Activated T-helper 2 cell treated with anti-CD3 and anti-CD28 coated beads, Interferon-gamma antibody, Interleukin-2, Interleukin-4, amounts not matched to agents 10 μg/mL and 5 μg/mL and 100 μg/mL, durations not matched to agents 14 hours and 24 hours and 36 hours (primary cell): Measurements from ENCODE around the gene UBR3. TPM values are rescaled to one million over a fixed set of nuclear protein-coding genes. Genes with fewer than 3 reads are reported as not detected.
"Not testable (repeated sequence)": the region's sequence is repeated elsewhere in the genome, so short reads cannot be mapped to it uniquely, and the experiment has no call there.

ENCODE experiments used
- DNase-seq: peaks from one replicate; pipeline ENCODE4 v3.0.0; 2021; ENCODE audit warnings: low spot score
- H3K27ac Mint-ChIP-seq: one replicate; pipeline ENCODE4 v1.8.0; 2021; ENCODE audit warnings: mixed read lengths
- H3K27me3 Mint-ChIP-seq: one replicate; pipeline ENCODE4 v1.8.0; 2021; ENCODE audit warnings: low read depth, mixed read lengths
- H3K36me3 Mint-ChIP-seq: one replicate; pipeline ENCODE4 v1.8.0; 2021; ENCODE audit warnings: low read depth, mixed read lengths
- H3K4me1 Mint-ChIP-seq: one replicate; pipeline ENCODE4 v1.8.0; 2021; ENCODE audit warnings: low read depth, mixed read lengths
- H3K4me3 Mint-ChIP-seq: one replicate; pipeline ENCODE4 v1.8.0; 2021; ENCODE audit warnings: low read depth, mild to moderate bottlenecking, moderate library complexity, mixed read lengths
- H3K9me3 Mint-ChIP-seq: one replicate; pipeline ENCODE4 v1.8.0; 2021; ENCODE audit warnings: mixed read lengths
- intact Hi-C: fragments of 100-400 bp; cut with micrococcal nuclease; formaldehyde crosslinking; loops from one replicate; pipeline ENCODE4 v1.15.1; 2023
- total RNA-seq: library from RNA; stranded (reverse); gene quantifications from 2 replicates; pipeline ENCODE4 v1.2.3, GENCODE V29; 2022

UBR3 gene
- total RNA-seq, 1 donor from 2014 or later = 30.7 TPM

DNA sequence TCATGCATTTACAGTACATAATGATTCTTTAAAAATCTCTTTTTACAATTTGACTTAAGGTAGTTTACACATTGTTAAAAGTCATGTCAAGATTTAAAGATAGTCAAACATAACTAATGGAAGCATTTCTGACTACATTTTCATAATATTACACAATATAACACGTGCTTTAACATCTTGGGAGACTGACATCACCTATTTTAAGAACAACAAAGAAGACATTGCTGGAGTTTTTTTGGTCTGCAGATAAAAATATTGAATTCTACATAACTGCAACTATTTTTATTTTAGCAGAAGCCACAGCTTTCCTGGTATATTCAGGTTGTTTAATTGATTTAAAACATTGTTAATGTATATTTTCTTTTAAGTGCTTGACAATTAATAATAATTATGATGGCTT lies 65.7 kb downstream of the UBR3 start:
- H3K9me3 Mint-ChIP-seq = no peaks in the 10 kb centered on the region
- intact Hi-C loops = no loop called here

DNA sequence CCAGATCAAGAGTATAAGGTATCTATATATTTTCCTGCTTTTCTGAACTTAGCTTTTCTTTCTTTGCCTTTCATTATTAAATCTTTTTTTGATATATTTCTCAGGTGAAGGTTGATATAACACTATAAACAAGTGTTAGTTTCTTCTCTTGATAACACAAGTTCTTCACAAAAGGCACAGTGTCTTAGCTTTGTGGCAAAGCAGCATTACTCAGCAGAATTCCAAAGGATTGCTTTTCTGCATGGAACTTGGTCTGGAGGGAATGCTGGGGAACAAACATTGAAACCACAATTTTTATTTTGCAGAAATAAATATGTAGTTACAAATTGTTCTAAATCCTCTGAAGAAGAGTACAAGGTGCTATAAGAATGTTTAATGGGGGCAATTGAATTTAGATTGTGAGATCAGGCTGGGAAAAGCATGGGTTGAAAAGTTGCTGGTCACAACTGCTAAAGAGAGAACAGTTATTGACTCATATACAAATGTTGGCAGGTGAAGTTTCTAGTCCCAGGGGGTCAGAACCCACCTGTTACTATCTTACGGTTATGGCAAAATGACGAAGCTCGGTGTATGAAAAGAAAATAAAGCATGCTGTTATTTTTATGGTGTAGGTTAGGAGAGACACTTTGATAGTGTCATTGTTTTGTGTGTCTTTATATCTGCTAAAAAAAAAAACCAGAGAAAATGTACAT lies 68.2 kb downstream of the UBR3 start:
- no peak for DNase-seq
- no peaks in the 10 kb centered on the region for H3K9me3 Mint-ChIP-seq
- H3K4me1 Mint-ChIP-seq = peaks cover 3% of the 10 kb centered on the region
- H3K36me3 Mint-ChIP-seq = peaks cover 21% of the 10 kb centered on the region
- intact Hi-C loops = no loop called here
- H3K27ac Mint-ChIP-seq = no peak overlapping the region
- H3K4me3 Mint-ChIP-seq = no peak overlapping the region
- H3K27me3 Mint-ChIP-seq = no peaks in the 10 kb centered on the region

More for the DNA sequence above, 65.7 kb downstream of the UBR3 start:
- Mint-ChIP-seq H3K36me3 (peaks cover 12% of the 10 kb centered on the region), H3K4me1 (no peaks in the 10 kb centered on the region), H3K4me3 (no peak overlapping the region), H3K27ac (no peak overlapping the region), H3K27me3 (no peaks in the 10 kb centered on the region)
- DNase-seq = no peak

DNA sequence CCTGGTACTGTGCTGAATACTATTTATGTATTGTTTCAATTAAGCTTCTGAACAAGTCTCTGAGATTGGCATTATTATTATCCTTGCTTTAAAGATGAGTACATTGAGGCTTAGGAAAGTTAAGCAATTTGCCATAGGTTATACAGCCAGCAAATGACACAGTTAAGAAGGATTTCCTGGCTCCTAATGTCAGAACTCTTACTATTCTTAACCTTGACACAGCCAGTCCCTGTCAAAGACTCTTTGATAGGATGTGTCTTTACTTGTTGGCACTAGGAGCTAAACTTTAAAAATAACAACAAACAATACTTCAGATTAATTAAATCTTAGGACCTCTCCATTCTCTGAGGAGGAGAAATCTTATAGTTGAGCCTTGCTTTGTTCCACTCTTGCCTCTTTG lies 70.6 kb downstream of the UBR3 start:
- H3K36me3 Mint-ChIP-seq = peaks cover 31% of the 10 kb centered on the region
- intact Hi-C loops = no loop called here

DNA sequence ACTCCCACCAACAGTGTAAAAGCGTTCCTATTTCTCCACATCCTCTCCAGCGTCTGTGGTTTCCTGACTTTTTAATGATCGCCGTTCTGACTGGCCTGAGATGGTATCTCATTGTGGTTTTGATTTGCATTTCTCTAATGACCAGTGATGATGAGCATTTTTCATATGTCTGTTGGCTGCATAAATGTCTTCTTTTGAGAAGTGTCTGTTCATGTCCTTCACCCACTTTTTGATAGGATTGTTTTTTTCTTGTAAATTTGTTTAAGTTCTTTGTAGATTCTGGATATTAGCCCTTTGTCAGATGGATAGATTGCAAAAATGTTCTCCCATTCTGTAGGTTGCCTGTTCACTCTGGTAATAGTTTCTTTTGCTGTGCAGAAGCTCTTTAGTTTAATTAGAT lies 72.8 kb downstream of the UBR3 start:
- DNase-seq, H3K27ac Mint-ChIP-seq, intact Hi-C loops, H3K4me3 Mint-ChIP-seq, H3K9me3 Mint-ChIP-seq, H3K27me3 Mint-ChIP-seq, H3K4me1 Mint-ChIP-seq: not testable (repeated sequence)
- peaks cover 30% of the 10 kb centered on the region for H3K36me3 Mint-ChIP-seq

More for the DNA sequence above, 70.6 kb downstream of the UBR3 start:
- DNase-seq = no peak
- Mint-ChIP-seq H3K27me3 (no peaks in the 10 kb centered on the region), H3K4me3 (no peak overlapping the region), H3K27ac (no peak overlapping the region), H3K4me1 (peaks cover 3% of the 10 kb centered on the region), H3K9me3 (no peaks in the 10 kb centered on the region)

DNA sequence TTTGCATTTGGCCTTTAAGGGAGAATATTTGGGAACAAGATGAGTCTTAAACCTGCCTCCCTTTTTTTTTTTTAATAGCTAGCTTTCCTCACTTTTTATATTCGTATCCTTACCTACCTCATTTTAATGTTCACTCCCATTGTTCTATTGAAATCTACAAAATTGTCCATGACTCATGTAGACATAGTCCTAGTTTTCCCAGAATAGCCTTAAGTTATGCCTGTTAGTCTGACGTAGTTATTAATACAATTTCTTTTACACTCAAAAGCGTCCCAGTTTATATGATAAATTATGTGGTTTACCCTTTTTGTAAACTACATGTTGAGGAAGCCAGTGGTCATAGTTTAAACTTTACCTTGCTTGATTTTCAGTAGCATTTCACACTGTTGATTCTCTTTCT lies 73.4 kb downstream of the UBR3 start:
- no peaks in the 10 kb centered on the region for H3K27me3 Mint-ChIP-seq
- intact Hi-C loops = no loop called here
- no peaks in the 10 kb centered on the region for H3K9me3 Mint-ChIP-seq
- peaks cover 3% of the 10 kb centered on the region for H3K4me1 Mint-ChIP-seq
- H3K27ac Mint-ChIP-seq = no peak overlapping the region
- peaks cover 24% of the 10 kb centered on the region for H3K36me3 Mint-ChIP-seq
- no peak overlapping the region for H3K4me3 Mint-ChIP-seq
- DNase-seq = no peak

DNA sequence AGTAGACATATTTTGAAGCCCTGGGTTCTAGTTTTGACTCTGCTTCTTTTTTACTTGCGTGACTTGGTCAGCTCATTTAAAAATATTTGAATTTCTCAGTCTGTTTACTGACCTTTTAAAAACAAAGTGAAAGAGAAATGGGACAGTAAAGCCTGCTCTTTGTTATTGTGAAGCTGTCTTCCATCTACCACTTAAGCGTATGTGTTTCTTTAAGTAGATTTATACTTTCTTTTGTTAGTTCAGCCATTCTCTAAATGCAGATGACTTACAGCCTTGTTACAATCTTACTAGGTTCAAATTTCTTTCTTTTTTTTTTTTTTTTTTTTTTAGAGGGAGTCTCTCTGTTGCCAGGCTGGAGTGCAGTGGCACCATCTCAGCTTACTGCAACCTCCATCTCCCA lies 79.5 kb downstream of the UBR3 start:
- Mint-ChIP-seq H3K27me3 (no peaks in the 10 kb centered on the region), H3K9me3 (no peaks in the 10 kb centered on the region)
- intact Hi-C loops = no loop called here

DNA sequence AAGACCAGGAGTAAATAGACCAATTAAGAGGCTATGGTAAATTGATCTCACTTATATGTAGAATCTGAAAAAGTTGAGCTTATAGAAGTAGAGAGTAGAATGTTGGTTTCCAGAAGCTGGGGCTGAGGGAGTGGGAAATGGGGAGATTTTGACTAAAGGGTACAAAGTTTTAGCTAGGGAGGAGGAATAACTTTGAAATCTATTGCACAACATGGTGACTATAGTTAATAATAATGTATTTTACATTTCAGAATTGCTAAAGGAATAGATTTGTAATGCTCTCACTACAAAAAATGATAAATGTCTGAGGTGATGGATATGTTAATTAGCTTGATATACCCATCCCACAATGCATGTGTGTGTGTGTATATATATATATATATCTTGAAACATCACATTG lies 82.1 kb downstream of the UBR3 start:
- Mint-ChIP-seq H3K36me3 (peaks cover 16% of the 10 kb centered on the region), H3K4me3 (no peak overlapping the region), H3K27ac (no peak overlapping the region), H3K9me3 (no peaks in the 10 kb centered on the region), H3K27me3 (no peaks in the 10 kb centered on the region), H3K4me1 (no peaks in the 10 kb centered on the region)
- DNase-seq = no peak
- intact Hi-C loops = no loop called here

More for the DNA sequence above, 79.5 kb downstream of the UBR3 start:
- Mint-ChIP-seq H3K4me1 (no peaks in the 10 kb centered on the region), H3K27ac (no peak overlapping the region), H3K4me3 (no peak overlapping the region), H3K36me3 (peaks cover 19% of the 10 kb centered on the region)
- DNase-seq = no peak

DNA sequence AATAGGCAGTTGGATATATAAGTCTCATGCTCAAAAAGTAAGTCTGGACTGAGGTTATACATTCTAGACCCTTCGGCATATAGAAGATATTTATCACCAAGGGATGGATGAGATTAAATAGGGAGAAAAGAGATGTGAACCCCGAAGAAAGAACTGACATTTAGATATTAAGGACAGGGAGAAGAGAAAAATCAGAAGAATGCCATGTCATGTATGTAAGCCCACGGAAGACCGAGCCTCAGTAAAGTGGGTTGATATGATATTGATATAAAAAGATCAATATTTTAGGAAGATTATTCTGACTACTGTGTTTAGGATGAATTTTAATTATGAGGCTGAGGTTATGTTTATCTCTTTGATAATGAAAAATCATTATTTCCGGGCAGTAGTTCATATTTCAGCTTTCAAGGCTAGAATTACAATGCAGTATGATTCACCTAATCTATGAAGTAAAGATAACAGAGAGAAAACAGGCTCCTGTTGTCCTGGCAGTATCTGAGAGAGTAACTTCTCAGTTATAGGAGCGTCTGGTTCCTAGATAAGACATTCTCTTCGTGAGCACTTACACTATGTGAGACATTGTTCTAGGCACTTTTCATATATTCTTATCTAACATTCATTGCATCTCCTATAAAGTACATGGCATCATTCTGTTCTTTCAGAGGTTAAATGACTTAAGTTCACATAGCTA lies 83.0 kb downstream of the UBR3 start:
- no peaks in the 10 kb centered on the region for H3K4me1 Mint-ChIP-seq

DNA sequence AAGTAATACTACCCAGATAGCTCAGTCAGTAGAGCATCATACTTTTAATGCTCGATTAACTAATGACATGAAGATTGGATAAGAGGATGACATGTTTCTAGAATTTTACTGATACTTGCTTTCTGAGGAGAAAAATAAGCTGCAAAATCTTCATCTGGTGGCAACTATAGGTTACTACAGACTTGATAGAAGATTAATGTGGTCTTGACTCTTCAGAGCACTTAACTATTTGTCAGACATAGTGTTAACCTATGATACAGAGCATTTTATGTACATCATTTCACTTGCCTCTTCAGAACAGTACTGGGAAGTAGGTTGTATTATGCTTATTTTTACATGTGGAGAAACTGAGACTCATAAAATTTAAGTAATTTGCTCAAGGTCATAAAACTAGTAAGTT lies 83.9 kb downstream of the UBR3 start:
- Mint-ChIP-seq H3K27me3 (no peaks in the 10 kb centered on the region), H3K9me3 (no peaks in the 10 kb centered on the region)

More for the DNA sequence above, 83.0 kb downstream of the UBR3 start:
- Mint-ChIP-seq H3K27ac (no peak overlapping the region), H3K4me3 (no peak overlapping the region), H3K9me3 (no peaks in the 10 kb centered on the region), H3K27me3 (no peaks in the 10 kb centered on the region), H3K36me3 (peaks cover 16% of the 10 kb centered on the region)
- DNase-seq = no peak
- intact Hi-C loops = no loop called here

DNA sequence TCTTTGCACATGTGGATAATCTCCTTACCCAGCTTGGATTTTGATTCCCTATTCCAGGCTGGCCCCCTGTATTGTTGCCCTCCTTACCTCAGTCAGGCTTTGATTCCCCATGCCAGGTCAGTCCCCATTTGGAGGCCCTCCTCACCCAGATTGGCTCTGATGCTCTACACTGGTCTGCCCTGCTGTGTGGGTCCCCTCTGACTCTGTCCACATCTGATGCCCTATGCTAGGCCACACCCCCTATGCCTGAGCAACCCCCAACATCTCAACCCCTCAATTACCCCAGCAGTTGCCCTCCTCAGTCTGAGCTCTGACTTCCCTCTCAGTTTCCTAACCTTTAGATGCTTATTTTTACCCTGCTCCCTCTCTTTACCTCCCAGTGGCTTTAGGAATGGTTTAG lies 89.4 kb downstream of the UBR3 start:
- no peaks in the 10 kb centered on the region for H3K27me3 Mint-ChIP-seq
- intact Hi-C loops = no loop called here
- H3K4me3 Mint-ChIP-seq = no peak overlapping the region
- no peak overlapping the region for H3K27ac Mint-ChIP-seq
- peaks cover 18% of the 10 kb centered on the region for H3K36me3 Mint-ChIP-seq
- H3K4me1 Mint-ChIP-seq = no peaks in the 10 kb centered on the region
- no peaks in the 10 kb centered on the region for H3K9me3 Mint-ChIP-seq
- DNase-seq = no peak

More for the DNA sequence above, 83.9 kb downstream of the UBR3 start:
- no peak for DNase-seq
- Mint-ChIP-seq H3K27ac (no peak overlapping the region), H3K4me1 (no peaks in the 10 kb centered on the region), H3K4me3 (no peak overlapping the region), H3K36me3 (peaks cover 16% of the 10 kb centered on the region)
- intact Hi-C loops = no loop called here

DNA sequence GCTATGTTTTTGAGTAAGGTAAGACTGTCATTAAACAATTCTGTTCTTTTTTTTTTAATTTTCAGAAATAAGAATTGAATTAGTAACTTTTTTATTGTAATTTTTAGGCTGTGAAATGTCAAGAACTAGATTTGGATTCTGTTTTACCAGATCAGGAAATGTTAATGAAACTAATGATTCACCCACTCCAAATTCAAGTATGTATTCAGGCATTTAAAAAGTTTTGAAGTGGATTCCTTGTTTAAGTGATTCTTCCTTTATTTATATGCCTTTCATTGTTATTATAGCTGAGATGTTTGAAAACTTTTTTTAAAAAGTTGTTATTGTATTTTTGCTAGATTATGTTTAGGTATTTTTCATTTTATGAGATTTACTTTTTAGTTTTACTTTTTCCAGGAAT lies 96.7 kb downstream of the UBR3 start:
- H3K27me3 Mint-ChIP-seq = no peaks in the 10 kb centered on the region
- H3K4me3 Mint-ChIP-seq = no peak overlapping the region
- H3K9me3 Mint-ChIP-seq = no peaks in the 10 kb centered on the region
- no peaks in the 10 kb centered on the region for H3K4me1 Mint-ChIP-seq
- H3K36me3 Mint-ChIP-seq = peaks cover 4% of the 10 kb centered on the region
- H3K27ac Mint-ChIP-seq = no peak overlapping the region
- DNase-seq = no peak
- intact Hi-C loops = no loop called here

DNA sequence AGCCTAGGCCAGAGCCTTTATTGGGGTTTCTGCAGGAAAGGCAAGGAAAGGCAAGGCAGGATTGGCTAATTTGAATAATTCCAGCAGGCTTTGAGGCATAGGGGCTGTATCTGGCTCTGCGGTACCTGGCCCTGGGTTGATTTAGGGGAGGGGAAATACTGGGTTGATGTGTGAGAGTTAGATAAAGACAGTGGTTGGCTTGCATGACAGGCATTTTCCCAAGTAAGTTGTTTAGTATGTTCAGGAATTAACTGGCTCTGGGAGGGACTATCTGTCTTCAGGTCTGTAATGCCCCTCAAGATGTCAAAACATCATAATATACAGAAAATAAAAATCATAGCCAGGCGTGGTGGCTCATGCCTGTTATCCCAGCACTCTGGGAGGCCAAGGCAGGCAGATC lies 98.7 kb downstream of the UBR3 start:
- intact Hi-C loops = loop anchor here (5.0 kb wide), 1 partner anchor 474 kb away; no protein-coding TSS in a partner anchor
- Mint-ChIP-seq H3K27me3 (no peaks in the 10 kb centered on the region), H3K36me3 (no peaks in the 10 kb centered on the region), H3K4me1 (no peaks in the 10 kb centered on the region), H3K9me3 (no peaks in the 10 kb centered on the region), H3K27ac (no peak overlapping the region), H3K4me3 (no peak overlapping the region)
- DNase-seq = no peak

DNA sequence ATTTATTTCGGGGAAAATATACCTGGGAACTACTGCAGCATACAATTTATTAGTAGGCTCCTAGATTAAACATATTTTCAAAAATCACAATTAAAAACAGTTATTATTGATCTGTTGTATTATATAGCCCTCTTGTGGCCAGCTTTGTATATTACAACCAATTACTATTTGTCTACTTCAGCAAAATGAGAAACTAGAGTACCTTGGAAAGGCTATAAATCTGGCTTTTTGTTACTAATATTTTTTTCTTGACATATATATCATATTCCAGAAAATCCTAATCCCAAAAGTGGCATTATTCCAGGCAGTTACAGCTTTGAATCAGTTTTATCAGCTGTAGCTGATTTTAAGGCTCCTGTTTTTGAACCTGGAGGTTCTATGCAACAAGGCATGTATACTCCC lies 101.2 kb downstream of the UBR3 start:
- Mint-ChIP-seq H3K9me3 (no peaks in the 10 kb centered on the region), H3K36me3 (peaks cover 2% of the 10 kb centered on the region), H3K4me1 (no peaks in the 10 kb centered on the region), H3K4me3 (no peak overlapping the region), H3K27ac (no peak overlapping the region), H3K27me3 (no peaks in the 10 kb centered on the region)
- intact Hi-C loops = loop anchor here (1.0 to 5.0 kb wide), 3 partner anchors 104 to 476 kb away; partner anchors contain the start of gene METTL5
- DNase-seq = no peak
